ENCODE measurements around the gene PLIN3. TPM values are rescaled to one million over a fixed set of nuclear protein-coding genes. Genes with fewer than 3 reads are reported as not detected.
A peak's percentile ranks its signal among the peaks of the same experiment; 100 is the strongest.

Gene PLIN3
- total and polyA plus RNA-seq, 9 of the 15 experiments (the other 6 are each of a cell fraction or from before 2014, with no cell fraction given): 7.5 to 75.6 (median 43.1) TPM

GRCh38 chr19:4831304-4831978 is 36.0 kb downstream of the PLIN3 start, which contains the start of gene TICAM1 (continued):
- TF ChIP-seq HINFP (tag; conservative IDR thresholded peaks at IDR 0.05; ENCODE audit: low read depth) (peak; percentile 71), PHB2 (IDR thresholded peaks at IDR 0.05; ENCODE audit: low read depth) (no peak), TFAP4 (CRISPR knock-in tag; IDR thresholded peaks at IDR 0.05; ENCODE audit: borderline replicate concordance) (peak; percentile 59; the same call in 1 of the 2 replicates), TARDBP (IDR thresholded peaks at IDR 0.05) (peak; percentile 91), NR2C1 (IDR thresholded peaks at IDR 0.05) (no peak), NR2C1 (tag; IDR thresholded peaks at IDR 0.05) (0 out of 2 replicates have a peak, but pooled peaks have one; percentile 11), SP1 (CRISPR knock-in tag; IDR thresholded peaks at IDR 0.05) (0 out of 2 replicates have a peak, but pooled peaks have one; percentile 27), POLR2G (IDR thresholded peaks at IDR 0.05; ENCODE audit: low read depth, low read length) (peak; percentile 87), ATF7 (IDR thresholded peaks at IDR 0.05) (peak; percentile 83), GATAD2B (IDR thresholded peaks at IDR 0.05; ENCODE audit: borderline replicate concordance) (peak; percentile 85), ZNF79 (CRISPR knock-in tag; IDR thresholded peaks at IDR 0.05; ENCODE audit: low read depth) (no peak), YY1 (IDR thresholded peaks at IDR 0.05; ENCODE audit: borderline replicate concordance in 1 of 3, control insufficient read depth in 1 of 3, extremely low read depth in 1 of 3, insufficient read depth in 3 of 3, insufficient read length in 1 of 3, insufficient replicate concordance in 2 of 3, low read depth in 1 of 3, low read length in 2 of 3) (peak in 2 of 3 experiments; percentile 21 to 28), CXXC5 (CRISPR knock-in tag; IDR thresholded peaks at IDR 0.05) (peak; percentile 82), ARID1B (IDR thresholded peaks at IDR 0.05) (no peak), MCM5 (IDR thresholded peaks at IDR 0.05; ENCODE audit: low read depth) (no peak), NR2C2 (CRISPR knock-in tag; IDR thresholded peaks at IDR 0.05) (no peak), NR2C2 (tag; IDR thresholded peaks at IDR 0.05) (peak; percentile 41; the same call in 1 of the 2 replicates), ZNF830 (CRISPR knock-in tag; IDR thresholded peaks at IDR 0.05) (no peak), MTF1 (CRISPR knock-in tag; IDR thresholded peaks at IDR 0.05; ENCODE audit: borderline replicate concordance) (no peak), ZNF253 (CRISPR knock-in tag; conservative IDR thresholded peaks at IDR 0.05) (no peak), NBN (IDR thresholded peaks at IDR 0.05; ENCODE audit: low read depth) (no peak; the same call in 1 of the 2 replicates)
- TF ChIP-seq, protein P1, sequence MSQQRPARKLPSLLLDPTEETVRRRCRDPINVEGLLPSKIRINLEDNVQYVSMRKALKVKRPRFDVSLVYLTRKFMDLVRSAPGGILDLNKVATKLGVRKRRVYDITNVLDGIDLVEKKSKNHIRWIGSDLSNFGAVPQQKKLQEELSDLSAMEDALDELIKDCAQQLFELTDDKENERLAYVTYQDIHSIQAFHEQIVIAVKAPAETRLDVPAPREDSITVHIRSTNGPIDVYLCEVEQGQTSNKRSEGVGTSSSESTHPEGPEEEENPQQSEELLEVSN (IDR thresholded peaks at IDR 0.05; ENCODE audit: borderline replicate concordance in 1 of 2, extremely low read depth in 1 of 2, insufficient read depth in 1 of 2, insufficient read length in 1 of 2, low read depth in 1 of 2, low read length in 1 of 2, poor library complexity in 1 of 2, severe bottlenecking in 1 of 2): peak in 1 of 2 experiments; percentile 49
- TF ChIP-seq, protein P2, sequence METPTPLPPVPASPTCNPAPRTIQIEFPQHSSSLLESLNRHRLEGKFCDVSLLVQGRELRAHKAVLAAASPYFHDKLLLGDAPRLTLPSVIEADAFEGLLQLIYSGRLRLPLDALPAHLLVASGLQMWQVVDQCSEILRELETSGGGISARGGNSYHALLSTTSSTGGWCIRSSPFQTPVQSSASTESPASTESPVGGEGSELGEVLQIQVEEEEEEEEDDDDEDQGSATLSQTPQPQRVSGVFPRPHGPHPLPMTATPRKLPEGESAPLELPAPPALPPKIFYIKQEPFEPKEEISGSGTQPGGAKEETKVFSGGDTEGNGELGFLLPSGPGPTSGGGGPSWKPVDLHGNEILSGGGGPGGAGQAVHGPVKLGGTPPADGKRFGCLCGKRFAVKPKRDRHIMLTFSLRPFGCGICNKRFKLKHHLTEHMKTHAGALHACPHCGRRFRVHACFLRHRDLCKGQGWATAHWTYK (CRISPR knock-in tag; IDR thresholded peaks at IDR 0.05): no peak

Data from K562 (cell line).